ENCODE measurements around the gene BRMS1.

Gene BRMS1

GRCh38 chr11:66316849-66317251 is 28.1 kb downstream of the BRMS1 start, which contains the start of gene CD248:
Gene CD248, minus strand, starts transcription at chr11:66317044. Its CDS starts 17 bp downstream, at chr11:66317027.
- H3K27ac ChIP-seq: peak within 1 kb of the TSS; percentile 93
- CTCF ChIA-PET: interaction anchor here (0.8 to 0.9 kb wide), 2 partner anchors 12 to 69 kb away, joined by 3 to 4 read pairs; no protein-coding TSS in a partner anchor
- POLR2A ChIA-PET (ENCODE audit: low non-redundant PET): no interaction called here
- no peak for TF ChIP-seq CTCF (conservative IDR thresholded peaks at IDR 0.05; ENCODE audit: low read depth)
- no peak for DNase-seq (ENCODE audit: low spot score)

GRCh38 chr11:66315921-66316811 is 28.7 kb downstream of the BRMS1 start:
- no peak for TF ChIP-seq CTCF (conservative IDR thresholded peaks at IDR 0.05; ENCODE audit: low read depth)
- H3K27ac ChIP-seq: peak overlapping the region; percentile 93
- ChIA-PET CTCF (interaction anchor here (0.6 to 1.1 kb wide), 4 partner anchors 13 to 70 kb away, joined by 3 to 4 read pairs (median 3); no protein-coding TSS in a partner anchor), POLR2A (ENCODE audit: low non-redundant PET) (no interaction called here)
- DNase-seq (ENCODE audit: low spot score): no peak

GRCh38 chr11:66315498-66315885 is 29.4 kb downstream of the BRMS1 start:
- ChIA-PET CTCF (interaction anchor here (0.6 to 1.1 kb wide), 2 partner anchors 13 to 29 kb away, joined by 3 read pairs; no protein-coding TSS in a partner anchor), POLR2A (ENCODE audit: low non-redundant PET) (no interaction called here)
- TF ChIP-seq CTCF (conservative IDR thresholded peaks at IDR 0.05; ENCODE audit: low read depth): no peak
- peak overlapping the region; percentile 93 for H3K27ac ChIP-seq
- DNase-seq (ENCODE audit: low spot score): no peak

GRCh38 chr11:66314561-66315497 is 30.1 kb downstream of the BRMS1 start:
- peak overlapping the region; percentile 93 for H3K27ac ChIP-seq
- ChIA-PET CTCF (interaction anchor here (1.0 to 1.1 kb wide), 2 partner anchors 14 to 75 kb away, joined by 3 read pairs; no protein-coding TSS in a partner anchor), POLR2A (ENCODE audit: low non-redundant PET) (no interaction called here)
- no peak for TF ChIP-seq CTCF (conservative IDR thresholded peaks at IDR 0.05; ENCODE audit: low read depth)
- DNase-seq (ENCODE audit: low spot score): no peak

- CTCF ChIA-PET: interaction anchor here (1.0 kb wide), 1 partner anchor 75 kb away, joined by 3 read pairs; no protein-coding TSS in a partner anchor
- POLR2A ChIA-PET (ENCODE audit: low non-redundant PET): no interaction called here
- no peak for DNase-seq (ENCODE audit: low spot score)
- no peak for TF ChIP-seq CTCF (conservative IDR thresholded peaks at IDR 0.05; ENCODE audit: low read depth)
- peak overlapping the region; percentile 93 for H3K27ac ChIP-seq
Observed at GRCh38 chr11:66314186-66314501, 30.8 kb downstream of the BRMS1 start.
